ENCODE data around the gene SEMA3D.

The SEMA3D gene

GRCh38 chr7:85125176-85125575 lies 61.7 kb downstream of the SEMA3D start:
- no peak for TF ChIP-seq CTCF (IDR thresholded peaks at IDR 0.05; ENCODE audit: low read depth, low read length, missing control alignments)
- H3K4me3 ChIP-seq (ENCODE audit: low read depth, low read length) = no peak overlapping the region
- no peak for DNase-seq (ENCODE audit: low read depth)
- in situ Hi-C loops (cut with HindIII; ENCODE audit: low sequenced_read_pairs) = no loop called here

DNA sequence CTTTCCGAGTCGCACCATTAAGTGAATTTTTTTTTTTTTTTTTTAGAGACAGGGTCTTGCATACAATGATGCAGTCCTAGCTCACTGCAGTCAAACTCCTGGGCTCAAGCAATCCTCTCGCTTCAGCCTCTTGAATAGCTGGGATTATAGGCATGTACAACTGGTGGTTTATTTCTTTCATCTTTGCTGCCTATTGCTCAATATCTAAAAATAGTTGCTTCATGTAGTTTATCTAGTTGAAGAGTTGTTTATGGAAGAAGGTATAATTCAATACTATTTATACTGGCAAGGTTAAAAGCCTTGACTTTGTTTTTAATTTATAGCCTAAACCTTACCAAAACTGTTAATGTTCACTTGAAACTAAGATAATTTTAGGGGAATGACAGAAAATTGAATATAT lies 66.9 kb downstream of the SEMA3D start:
- in situ Hi-C loops (cut with HindIII; ENCODE audit: low sequenced_read_pairs) = no loop called here
- no peak for TF ChIP-seq CTCF (IDR thresholded peaks at IDR 0.05; ENCODE audit: low read depth, low read length, missing control alignments)
- DNase-seq (ENCODE audit: low read depth) = no peak
- H3K4me3 ChIP-seq (ENCODE audit: low read depth, low read length) = no peak overlapping the region

DNA sequence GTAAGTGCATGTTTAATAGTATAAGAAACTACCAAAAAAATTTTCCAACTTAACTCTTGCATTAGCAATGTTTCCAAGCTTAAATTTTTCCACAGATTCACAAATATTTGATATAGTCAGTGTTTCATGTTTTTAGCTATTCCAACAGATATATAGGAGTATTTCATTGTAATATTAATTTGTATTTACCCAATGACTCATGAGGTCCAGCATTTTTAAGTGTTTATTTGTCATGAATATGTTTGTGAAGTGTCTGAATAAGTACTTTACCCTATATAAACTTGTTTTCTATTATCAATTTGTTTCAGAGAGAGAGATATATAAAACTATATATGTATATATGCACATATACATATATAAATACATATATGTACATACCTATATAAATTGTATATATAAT lies 71.0 kb downstream of the SEMA3D start:
- no peak for DNase-seq (ENCODE audit: low read depth)
- no peak overlapping the region for H3K4me3 ChIP-seq (ENCODE audit: low read depth, low read length)
- in situ Hi-C loops (cut with HindIII; ENCODE audit: low sequenced_read_pairs) = no loop called here
- no peak for TF ChIP-seq CTCF (IDR thresholded peaks at IDR 0.05; ENCODE audit: low read depth, low read length, missing control alignments)

GRCh38 chr7:85115006-85115405 lies 71.8 kb downstream of the SEMA3D start:
- TF ChIP-seq CTCF (IDR thresholded peaks at IDR 0.05; ENCODE audit: low read depth, low read length, missing control alignments) = no peak
- no peak overlapping the region for H3K4me3 ChIP-seq (ENCODE audit: low read depth, low read length)
- in situ Hi-C loops (cut with HindIII; ENCODE audit: low sequenced_read_pairs) = no loop called here
- no peak for DNase-seq (ENCODE audit: low read depth)

DNA sequence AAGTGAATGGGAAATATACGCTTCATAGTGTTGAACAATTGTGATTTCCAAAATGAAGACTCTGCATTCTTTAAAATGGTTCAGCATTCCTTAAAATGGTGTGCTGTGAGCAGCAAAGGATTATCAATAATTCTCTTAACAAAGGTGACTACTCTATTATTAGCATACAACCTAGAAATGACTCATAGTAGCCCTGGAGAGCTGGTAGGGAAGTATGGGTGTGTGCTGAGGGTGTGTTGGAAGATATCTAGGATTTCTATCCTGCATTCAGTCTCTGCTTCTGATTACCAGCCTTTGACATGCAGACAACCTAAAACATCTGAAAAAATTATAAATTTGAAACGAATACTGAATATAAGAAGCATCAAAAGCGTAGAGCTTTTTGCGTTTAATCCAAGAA lies 72.5 kb downstream of the SEMA3D start:
- no peak overlapping the region for H3K4me3 ChIP-seq (ENCODE audit: low read depth, low read length)
- no peak for DNase-seq (ENCODE audit: low read depth)
- no peak for TF ChIP-seq CTCF (IDR thresholded peaks at IDR 0.05; ENCODE audit: low read depth, low read length, missing control alignments)
- in situ Hi-C loops (cut with HindIII; ENCODE audit: low sequenced_read_pairs) = no loop called here

GRCh38 chr7:85111761-85112160 lies 75.1 kb downstream of the SEMA3D start:
- H3K4me3 ChIP-seq (ENCODE audit: low read depth, low read length) = no peak overlapping the region
- TF ChIP-seq CTCF (IDR thresholded peaks at IDR 0.05; ENCODE audit: low read depth, low read length, missing control alignments) = no peak
- in situ Hi-C loops (cut with HindIII; ENCODE audit: low sequenced_read_pairs) = no loop called here
- DNase-seq (ENCODE audit: low read depth) = peak; percentile 5

DNA sequence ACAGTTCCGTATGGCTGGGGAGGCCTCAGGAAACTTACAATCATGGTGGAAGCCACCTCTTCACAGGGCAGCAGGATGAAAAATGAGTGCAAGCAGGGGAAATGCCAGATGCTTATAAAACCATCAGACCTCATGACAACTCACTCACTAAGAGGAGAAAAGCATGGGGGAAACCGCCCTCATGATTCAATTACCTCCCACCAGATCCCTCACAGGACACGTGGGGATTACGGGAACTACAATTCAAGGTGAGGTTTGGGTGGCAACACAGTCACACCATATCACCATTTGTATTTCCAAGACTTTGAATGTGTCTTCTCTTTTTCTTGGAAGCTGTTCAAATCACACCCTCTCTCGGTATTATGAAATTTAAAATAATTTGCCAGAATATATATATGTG lies 80.1 kb downstream of the SEMA3D start:
- TF ChIP-seq CTCF (IDR thresholded peaks at IDR 0.05; ENCODE audit: low read depth, low read length, missing control alignments) = no peak
- DNase-seq (ENCODE audit: low read depth) = no peak
- in situ Hi-C loops (cut with HindIII; ENCODE audit: low sequenced_read_pairs) = no loop called here
- H3K4me3 ChIP-seq (ENCODE audit: low read depth, low read length) = no peak overlapping the region

Data from astrocyte of the cerebellum (primary cell).